CD4-positive, alpha-beta T cell treated with Interleukin-12 subunit alpha and Interleukin-12 subunit beta, for 1 hour (primary cell): Measurements from ENCODE around the gene TECTA.
"Not testable (repeated sequence)": the region's sequence is repeated elsewhere in the genome, so short reads cannot be mapped to it uniquely, and the experiment has no call there.

Experiments used
- DNase-seq: peaks from one replicate; pipeline ENCODE4 v3.0.0-alpha.2; 2020

Gene TECTA

GRCh38 chr11:121132211-121132976 is 31.4 kb downstream of the TECTA start:
- no peak for DNase-seq

- DNase-seq: no peak
Measured at GRCh38 chr11:121134741-121135312, 33.8 kb downstream of the TECTA start.

GRCh38 chr11:121137005-121137404 is 36.0 kb downstream of the TECTA start:
- no peak for DNase-seq

GRCh38 chr11:121138259-121138658 is 37.2 kb downstream of the TECTA start:
- DNase-seq: no peak

- DNase-seq: no peak
Measured at GRCh38 chr11:121140369-121140768, 39.3 kb downstream of the TECTA start.

- DNase-seq: no peak
Measured at GRCh38 chr11:121141066-121141465, 40.0 kb downstream of the TECTA start.

GRCh38 chr11:121143921-121144320 is 42.9 kb downstream of the TECTA start:
- DNase-seq: no peak

- DNase-seq: no peak
Measured at GRCh38 chr11:121144723-121145122, 43.7 kb downstream of the TECTA start.

GRCh38 chr11:121145826-121146225 is 44.8 kb downstream of the TECTA start:
- no peak for DNase-seq

- no peak for DNase-seq
Measured at GRCh38 chr11:121149116-121149515, 48.1 kb downstream of the TECTA start.

GRCh38 chr11:121151207-121151688 is 50.2 kb downstream of the TECTA start:
- DNase-seq: no peak

- no peak for DNase-seq
Measured at GRCh38 chr11:121152764-121153163, 51.7 kb downstream of the TECTA start.

GRCh38 chr11:121153472-121153871 is 52.4 kb downstream of the TECTA start:
- DNase-seq: no peak

GRCh38 chr11:121154486-121155314 is 53.7 kb downstream of the TECTA start:
- DNase-seq: no peak

- DNase-seq: no peak
Measured at GRCh38 chr11:121157756-121158155, 56.7 kb downstream of the TECTA start.

GRCh38 chr11:121159741-121160140 is 58.7 kb downstream of the TECTA start:
- DNase-seq: no peak

- no peak for DNase-seq
Measured at GRCh38 chr11:121161349-121161917, 60.4 kb downstream of the TECTA start.

- DNase-seq: no peak
Measured at GRCh38 chr11:121163658-121164308, 62.7 kb downstream of the TECTA start.

- DNase-seq: not testable (repeated sequence)
Measured at GRCh38 chr11:121177629-121178028, 76.6 kb downstream of the TECTA start.

- DNase-seq: no peak
Measured at GRCh38 chr11:121179306-121179705, 78.3 kb downstream of the TECTA start.

GRCh38 chr11:121180183-121180582 is 79.1 kb downstream of the TECTA start:
- no peak for DNase-seq

- DNase-seq: no peak
Measured at GRCh38 chr11:121188776-121189175, 87.7 kb downstream of the TECTA start.

- no peak for DNase-seq
Measured at GRCh38 chr11:121191818-121192217, 90.8 kb downstream of the TECTA start.
